Activated CD8-positive, alpha-beta memory T cell treated with anti-CD3 and anti-CD28 coated beads for 24 hours (primary cell): Measurements from ENCODE around the gene INPP5K.
"Not testable (repeated sequence)": the region's sequence is repeated elsewhere in the genome, so short reads cannot be mapped to it uniquely, and the experiment has no call there.

ENCODE experiments used
- DNase-seq: peaks from one replicate; pipeline ENCODE4 v3.0.0-alpha.2; 2020

Gene INPP5K

GRCh38 chr17:1461198-1461944 lies 55.0 kb downstream of the INPP5K start:
- no peak for DNase-seq

DNA sequence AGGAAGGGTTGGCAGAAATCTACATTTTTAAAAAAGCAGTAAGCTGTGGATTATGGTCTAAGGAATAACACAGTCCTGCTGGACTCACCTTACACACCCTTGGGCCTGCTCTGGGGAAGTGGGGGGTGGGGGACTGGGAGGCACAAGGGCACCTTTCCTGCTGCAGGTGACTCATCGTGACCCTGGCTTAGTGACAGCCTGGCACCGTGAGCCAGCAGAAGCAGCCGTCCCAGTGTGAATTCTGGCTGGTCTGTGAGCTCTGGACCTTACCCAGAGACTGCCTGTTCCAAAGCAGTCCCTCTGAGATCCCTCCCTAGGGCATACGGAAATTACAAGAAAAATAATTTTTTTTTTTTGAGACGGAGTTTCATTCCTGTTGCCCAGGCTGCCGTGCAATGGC lies 56.2 kb downstream of the INPP5K start:
- no peak for DNase-seq

DNA sequence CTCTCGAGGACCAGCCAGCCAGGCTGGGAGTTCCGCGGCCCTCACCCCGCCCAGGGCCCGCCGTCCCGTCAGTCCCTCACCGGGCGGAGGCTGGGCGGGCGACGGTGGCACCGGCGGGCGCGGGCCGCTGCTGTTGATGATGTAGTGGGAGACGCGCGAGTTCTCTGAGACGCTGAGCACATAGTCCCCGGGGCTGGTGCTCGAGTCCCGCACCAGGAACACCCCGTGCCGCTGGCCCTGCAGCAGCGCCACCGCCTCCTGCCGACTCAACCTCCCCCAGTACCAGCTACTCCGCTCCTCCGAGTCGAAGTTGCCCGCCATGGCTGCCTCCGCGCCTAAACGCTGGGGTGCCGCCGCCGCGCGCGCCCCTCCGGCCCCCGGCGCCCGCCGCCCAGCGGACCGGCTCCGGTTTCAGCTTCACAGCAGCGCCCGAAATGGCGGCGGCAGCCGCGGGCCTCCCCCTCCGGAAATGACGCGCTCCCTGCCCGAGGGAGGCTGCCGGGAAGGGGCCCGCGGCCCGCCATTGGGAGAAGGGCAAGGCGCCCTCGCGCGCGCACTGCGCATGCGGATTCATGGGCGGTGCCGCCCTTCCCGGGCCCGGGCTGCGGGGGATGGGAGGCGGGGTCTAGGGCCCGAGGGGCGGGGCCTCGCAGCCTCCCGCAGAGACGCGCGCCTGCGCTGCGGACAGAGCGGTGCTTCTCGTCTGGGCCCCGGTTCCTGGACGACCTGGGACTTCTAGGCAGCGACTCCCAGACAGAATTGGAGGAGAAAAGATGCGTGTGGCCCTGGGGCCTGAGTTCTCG lies 60.4 kb downstream of the INPP5K start, which contains the start of gene CRK:
TSS of gene CRK (minus strand) at position 436 of the 803 bp plus-strand sequence. CDS start at position 321, 115 bp downstream.
- peak; percentile 99 for DNase-seq

DNA sequence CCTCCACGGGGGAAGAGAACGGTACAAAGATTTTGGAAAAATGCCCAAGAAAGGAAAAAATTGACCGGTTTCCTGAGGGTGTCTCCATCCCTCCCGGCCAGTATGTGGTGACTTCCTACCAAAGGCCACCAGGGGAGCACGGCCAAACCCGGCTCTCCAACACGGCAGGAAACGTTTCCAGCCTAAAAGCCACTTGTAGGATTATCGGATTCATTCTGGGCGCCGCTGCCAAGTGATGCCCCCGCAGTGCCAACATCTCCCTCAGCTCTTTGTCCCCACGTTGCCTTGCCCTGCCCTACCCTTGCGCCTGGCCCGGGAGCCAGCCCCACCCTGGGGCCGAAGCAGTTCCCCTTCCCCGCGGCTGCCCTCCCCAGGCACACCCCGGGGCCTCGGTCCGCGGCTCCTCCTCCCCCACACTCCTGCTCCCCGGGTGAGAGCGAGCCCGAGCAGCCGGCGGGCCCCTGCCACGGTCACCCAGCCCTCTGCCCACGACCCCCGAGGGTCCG lies 61.1 kb downstream of the INPP5K start:
- DNase-seq, result no peak

DNA sequence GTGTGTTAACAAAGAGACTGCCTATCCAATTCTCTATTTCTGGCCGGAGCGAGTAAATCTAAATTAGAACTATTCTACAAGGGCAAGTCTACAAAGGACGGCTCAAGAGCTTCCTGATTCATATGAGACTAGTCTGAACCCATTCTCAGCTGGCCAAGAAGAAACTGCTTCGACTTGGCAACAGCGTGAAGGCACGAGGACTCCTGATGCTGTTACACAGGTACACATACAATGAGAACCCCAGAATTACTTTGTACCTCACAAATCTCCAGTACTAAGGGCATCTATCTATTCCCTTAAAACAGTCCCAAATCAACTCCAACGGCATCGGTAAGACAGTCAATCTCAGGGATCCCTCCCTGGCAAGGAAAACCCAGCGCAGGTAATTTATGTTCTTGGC lies 61.9 kb downstream of the INPP5K start:
- no peak for DNase-seq

DNA sequence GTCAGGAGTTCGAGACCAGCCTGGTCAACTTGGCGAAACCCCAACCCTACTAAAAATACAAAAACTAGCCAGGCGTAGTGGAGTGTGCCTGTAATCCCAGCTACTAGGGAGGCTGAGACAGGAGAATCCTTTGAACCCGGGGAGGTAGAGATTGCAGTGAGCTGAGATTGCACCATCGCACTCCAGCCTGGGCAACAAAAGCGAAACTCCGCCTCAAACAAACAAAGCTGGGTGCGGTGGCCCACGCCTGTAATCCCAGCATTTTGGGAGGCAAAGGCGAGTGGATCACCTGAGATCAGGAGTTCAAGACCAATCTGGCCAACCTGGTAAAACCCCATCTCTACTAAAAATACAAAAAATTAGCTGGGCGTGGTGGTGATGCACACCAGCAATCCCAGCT lies 62.7 kb downstream of the INPP5K start:
- not testable (repeated sequence) for DNase-seq

DNA sequence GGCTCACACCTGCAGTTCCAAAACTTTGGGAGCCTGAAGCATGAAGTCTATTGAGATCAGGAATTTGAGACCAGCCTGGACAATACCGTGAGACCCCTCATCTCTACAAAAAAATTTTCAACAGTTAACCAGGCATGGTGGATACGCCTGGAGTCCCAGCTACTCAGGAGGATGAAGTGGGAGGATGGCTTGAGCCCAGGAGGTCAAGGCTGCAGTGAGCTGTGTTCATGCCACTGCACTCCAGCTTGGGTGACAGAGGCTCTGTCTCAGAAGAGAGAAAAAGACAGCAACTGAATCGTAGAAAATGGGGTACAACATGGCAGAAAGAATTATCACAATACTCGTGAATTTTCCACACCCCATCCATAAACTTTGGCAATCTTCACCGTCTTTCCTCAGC lies 63.6 kb downstream of the INPP5K start:
- DNase-seq, result no peak

GRCh38 chr17:1450261-1450660 lies 66.2 kb downstream of the INPP5K start:
- DNase-seq, result not testable (repeated sequence)

DNA sequence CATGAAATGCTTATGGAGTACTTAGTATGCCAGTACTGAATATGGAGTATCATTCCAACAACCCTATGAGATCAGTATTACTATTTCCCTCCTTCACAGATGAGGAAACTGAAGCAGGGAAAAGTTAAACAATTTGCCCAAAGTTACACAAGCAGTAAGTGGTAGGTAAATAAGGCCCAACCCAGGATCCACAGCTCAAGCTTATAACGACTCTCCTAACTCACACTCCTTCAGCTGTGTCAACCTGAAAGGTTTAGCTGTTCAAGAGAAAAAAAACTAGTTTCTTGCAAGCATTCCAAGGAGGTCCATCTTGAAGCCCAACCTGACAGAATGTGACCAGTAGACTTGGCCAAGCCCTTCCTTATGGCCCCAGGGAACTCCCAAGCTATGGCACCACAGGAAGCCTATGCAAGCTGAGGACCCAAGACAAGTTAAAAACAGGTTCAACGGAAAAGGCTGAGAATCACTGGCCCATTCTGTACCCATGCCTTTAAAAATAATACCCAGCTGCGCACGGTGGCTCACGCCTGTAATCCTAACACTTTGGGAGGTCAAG lies 66.9 kb downstream of the INPP5K start:
- no peak for DNase-seq

- DNase-seq, result no peak
Observed at GRCh38 chr17:1447052-1447451, 69.4 kb downstream of the INPP5K start.

GRCh38 chr17:1446201-1446600 lies 70.2 kb downstream of the INPP5K start:
- no peak for DNase-seq

GRCh38 chr17:1445695-1446094 lies 70.7 kb downstream of the INPP5K start:
- not testable (repeated sequence) for DNase-seq
